GM13976 (cell line): Measurements from ENCODE around the gene ADCY5.

Experiments
- DNase-seq: peaks from one replicate; pipeline ENCODE4 v3.0.0; 2012; ENCODE audit warnings: low spot score
- in situ Hi-C: fragments of 300-500 bp; cut with MboI; formaldehyde crosslinking; loops from one replicate; pipeline ENCODE4 v1.12.0; 2022; ENCODE audit warnings: low sequenced_read_pairs, mixed read lengths, inconsistent platforms; ENCODE audit not compliant: unreplicated experiment
- TF ChIP-seq, protein P1 (sequence below): IDR thresholded peaks from 2 replicates; pipeline ENCODE4 v1.5.1; 2012; ENCODE audit warnings: borderline replicate concordance, mild to moderate bottlenecking; ENCODE audit not compliant: insufficient read depth; ENCODE audit errors: extremely low read depth, missing control alignments, control extremely low read depth

The ADCY5 gene

DNA sequence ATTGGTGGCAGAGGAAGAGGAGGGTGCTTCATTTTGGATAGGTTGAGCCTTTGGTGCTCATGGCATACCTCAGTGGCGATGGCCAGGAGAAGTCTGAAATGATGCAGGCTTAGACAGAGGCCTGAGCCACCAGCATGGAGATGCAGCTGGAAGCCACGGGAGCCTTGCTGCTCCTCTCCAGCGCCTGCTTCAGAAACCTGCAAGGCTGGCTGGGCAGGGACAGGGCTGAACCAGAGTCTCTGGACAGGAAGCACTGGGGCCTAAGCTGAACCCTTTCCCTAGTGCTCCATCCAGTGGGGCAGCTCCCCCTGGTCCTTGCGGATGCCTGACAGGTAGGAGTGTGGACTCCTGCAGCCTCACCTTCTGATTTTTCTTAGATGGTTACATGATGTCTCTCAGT, 36.7 kb upstream of the ADCY5 start:
- in situ Hi-C loops, result no loop called here
- TF ChIP-seq, protein P1, sequence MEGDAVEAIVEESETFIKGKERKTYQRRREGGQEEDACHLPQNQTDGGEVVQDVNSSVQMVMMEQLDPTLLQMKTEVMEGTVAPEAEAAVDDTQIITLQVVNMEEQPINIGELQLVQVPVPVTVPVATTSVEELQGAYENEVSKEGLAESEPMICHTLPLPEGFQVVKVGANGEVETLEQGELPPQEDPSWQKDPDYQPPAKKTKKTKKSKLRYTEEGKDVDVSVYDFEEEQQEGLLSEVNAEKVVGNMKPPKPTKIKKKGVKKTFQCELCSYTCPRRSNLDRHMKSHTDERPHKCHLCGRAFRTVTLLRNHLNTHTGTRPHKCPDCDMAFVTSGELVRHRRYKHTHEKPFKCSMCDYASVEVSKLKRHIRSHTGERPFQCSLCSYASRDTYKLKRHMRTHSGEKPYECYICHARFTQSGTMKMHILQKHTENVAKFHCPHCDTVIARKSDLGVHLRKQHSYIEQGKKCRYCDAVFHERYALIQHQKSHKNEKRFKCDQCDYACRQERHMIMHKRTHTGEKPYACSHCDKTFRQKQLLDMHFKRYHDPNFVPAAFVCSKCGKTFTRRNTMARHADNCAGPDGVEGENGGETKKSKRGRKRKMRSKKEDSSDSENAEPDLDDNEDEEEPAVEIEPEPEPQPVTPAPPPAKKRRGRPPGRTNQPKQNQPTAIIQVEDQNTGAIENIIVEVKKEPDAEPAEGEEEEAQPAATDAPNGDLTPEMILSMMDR, result no peak
- DNase-seq, result no peak

DNA sequence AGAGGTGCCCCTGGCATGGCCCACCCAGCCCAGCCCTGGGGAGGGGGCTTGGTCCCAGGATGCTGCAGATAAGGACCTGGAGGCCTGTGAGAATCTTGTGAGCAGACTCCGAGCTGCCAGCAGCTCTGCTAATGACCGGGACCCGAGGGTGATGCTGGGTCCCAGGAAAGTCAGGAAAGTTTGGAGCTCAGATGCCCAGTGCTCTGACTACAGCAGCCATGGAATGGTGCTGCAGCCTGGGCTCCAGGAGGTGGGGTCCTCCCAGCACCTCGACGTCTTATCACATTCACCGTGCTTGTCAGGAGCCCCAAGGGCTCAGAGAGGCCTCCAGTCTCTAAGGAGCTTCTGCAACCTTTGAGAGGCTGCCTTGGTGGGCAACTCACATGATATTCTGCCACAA, 34.3 kb upstream of the ADCY5 start:
- no peak for DNase-seq
- TF ChIP-seq, protein P1, result no peak
- in situ Hi-C loops, result no loop called here

DNA sequence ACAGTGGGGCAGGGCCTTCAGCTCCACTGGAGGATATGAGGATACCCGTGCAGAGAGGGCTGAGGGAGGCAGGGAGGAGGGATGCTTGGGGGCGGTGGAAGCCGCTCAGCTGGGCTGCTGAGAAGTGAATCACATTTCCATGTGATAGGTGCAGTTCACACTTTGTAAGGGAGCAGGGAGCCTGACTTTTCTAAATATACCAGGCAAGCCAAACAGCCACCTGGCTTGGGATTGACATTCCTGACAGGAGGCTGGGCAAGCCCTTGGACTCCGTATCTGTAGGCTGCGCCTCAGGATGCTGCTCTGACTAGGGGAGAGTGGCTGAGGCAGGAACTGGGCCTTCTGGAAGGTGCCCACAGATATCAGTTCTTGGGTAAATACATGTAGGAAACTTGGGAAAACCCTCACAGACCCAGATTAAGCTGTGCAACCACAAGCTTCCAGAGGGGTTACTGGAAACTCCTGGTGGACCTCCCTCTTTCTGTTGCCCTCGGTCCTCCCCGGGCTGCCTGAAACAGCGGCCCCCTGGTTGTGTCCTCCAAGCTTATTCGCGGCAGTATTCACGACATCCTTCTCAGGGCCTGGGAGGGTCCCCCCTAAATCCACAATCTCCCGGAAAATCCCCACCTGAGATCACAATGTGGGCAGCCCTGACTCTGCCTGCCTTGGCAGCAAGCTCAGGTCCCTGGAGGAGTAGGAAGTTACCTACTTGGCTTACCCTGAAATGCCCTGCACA, 33.0 kb upstream of the ADCY5 start:
- in situ Hi-C loops, result no loop called here
- no peak for DNase-seq

DNA sequence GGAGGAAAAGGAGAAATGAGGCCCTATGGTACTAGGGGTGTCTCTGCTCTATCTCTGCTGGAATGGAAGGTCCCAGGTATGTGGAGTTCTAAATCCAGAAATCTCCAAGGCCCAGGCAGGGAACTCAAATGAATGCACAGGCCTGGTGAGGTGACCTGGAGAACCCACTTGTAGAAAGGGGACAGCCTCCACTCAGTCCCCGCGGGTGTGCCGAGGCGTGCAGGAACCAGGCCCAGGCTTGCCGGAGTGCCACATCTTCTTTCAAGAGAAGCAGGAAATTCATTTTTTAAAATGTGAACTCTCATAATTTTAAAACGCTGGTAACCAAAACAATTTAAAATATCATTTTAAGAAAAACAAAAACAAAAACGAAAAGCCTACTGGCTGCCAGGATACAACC, 32.2 kb upstream of the ADCY5 start:
- in situ Hi-C loops, result no loop called here
- TF ChIP-seq, protein P1, result no peak
- no peak for DNase-seq

More for the DNA sequence above, 33.0 kb upstream of the ADCY5 start:
- TF ChIP-seq, protein P1, result no peak

DNA sequence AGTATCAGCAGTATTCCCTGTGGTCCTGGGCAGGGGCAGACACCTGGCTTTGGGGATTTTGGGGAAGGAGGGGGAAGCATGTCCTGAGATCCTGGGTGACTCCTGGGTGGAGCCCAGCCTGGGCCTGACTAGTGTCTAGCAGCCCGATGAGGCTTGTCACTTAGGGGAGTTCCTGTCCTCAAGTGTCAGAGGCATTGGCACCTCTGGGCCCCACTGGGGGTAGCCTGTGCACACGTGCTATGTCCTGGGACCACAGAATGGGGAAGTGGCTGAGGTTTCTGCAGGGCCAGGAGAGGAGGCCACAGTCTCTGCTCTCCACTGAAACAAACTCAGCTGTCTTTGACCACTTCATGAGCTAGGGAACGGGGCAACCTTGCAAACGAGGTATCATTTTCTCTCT, 31.5 kb upstream of the ADCY5 start:
- in situ Hi-C loops, result no loop called here
- peak; percentile 44 for DNase-seq
- TF ChIP-seq, protein P1, result no peak

DNA sequence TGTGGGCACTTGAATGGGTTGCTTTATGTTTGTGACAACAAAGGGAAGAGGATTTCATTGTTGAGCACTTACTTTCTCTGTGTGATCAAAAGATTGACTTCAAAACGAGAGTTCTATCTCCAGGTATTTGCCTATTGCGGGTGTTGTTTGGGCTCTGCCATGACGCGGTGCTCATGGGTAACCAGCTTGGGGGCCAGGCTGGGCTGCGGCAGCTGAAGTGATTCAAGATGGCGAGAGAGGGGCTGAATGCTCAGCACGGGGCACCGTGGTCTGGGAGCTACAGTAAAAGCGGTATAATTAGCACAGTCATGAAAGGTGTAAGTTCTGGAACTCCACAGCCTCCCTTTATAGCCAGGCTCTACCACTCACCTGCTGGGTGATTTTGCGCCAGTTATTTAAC, 31.0 kb upstream of the ADCY5 start:
- in situ Hi-C loops, result no loop called here
- no peak for DNase-seq
- TF ChIP-seq, protein P1, result no peak
